ENCODE data around the gene PTMS.

DNA sequence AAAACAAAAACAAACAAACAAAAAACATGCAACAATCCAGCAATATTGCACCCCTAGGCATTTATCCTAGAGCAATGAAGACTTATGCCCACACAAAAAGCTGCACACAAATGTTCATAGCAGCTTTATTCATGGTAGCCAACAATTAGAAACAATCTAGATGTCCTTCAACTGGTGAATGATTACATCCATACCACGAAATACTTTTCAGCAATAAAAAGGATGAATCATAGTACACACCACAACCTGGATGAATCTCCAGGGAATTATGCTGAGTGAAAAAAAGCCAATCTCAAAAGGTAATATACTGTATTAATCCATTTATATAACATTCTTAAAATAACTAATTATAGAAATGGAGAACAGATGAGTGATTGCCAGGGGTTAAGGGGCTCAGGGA, 41.0 kb downstream of the PTMS start:
- TF ChIP-seq, protein P1, sequence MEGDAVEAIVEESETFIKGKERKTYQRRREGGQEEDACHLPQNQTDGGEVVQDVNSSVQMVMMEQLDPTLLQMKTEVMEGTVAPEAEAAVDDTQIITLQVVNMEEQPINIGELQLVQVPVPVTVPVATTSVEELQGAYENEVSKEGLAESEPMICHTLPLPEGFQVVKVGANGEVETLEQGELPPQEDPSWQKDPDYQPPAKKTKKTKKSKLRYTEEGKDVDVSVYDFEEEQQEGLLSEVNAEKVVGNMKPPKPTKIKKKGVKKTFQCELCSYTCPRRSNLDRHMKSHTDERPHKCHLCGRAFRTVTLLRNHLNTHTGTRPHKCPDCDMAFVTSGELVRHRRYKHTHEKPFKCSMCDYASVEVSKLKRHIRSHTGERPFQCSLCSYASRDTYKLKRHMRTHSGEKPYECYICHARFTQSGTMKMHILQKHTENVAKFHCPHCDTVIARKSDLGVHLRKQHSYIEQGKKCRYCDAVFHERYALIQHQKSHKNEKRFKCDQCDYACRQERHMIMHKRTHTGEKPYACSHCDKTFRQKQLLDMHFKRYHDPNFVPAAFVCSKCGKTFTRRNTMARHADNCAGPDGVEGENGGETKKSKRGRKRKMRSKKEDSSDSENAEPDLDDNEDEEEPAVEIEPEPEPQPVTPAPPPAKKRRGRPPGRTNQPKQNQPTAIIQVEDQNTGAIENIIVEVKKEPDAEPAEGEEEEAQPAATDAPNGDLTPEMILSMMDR (conservative IDR thresholded peaks at IDR 0.05) = no peak
- no peak for TF ChIP-seq EZH2 (IDR thresholded peaks at IDR 0.05; ENCODE audit: low read depth)

Data from PC-9 (cell line).